ENCODE measurements around the gene TOP3A.

Gene TOP3A

DNA sequence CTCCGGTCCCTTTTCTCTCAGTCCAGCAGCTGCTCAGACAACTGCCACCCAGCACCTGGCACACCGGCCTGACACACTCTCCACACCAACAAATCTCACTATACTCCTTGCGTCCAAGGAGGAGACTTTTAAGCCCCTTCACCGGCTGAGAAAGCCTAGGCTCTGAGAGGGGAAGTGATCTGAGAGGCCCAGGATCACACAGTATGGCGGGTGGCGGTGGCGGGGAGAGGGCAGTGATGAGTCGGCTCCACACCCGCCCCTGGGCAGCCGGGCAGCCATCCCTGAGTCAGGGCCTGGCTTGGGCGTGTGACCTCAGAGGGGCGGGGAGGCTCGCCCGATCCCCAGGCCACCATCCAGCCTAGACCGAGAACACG is 56.8 kb downstream of the TOP3A start:
- Histone ChIP-seq H3K4me1 (ENCODE audit: control insufficient read depth, low read length) (peaks cover 34% of the 10 kb centered on the region), H3K79me2 (ENCODE audit: control insufficient read depth, low read length) (peaks cover 24% of the 10 kb centered on the region), H3K27ac (ENCODE audit: low read depth, low read length) (peak overlapping the region; percentile 31), H3K4me3 (ENCODE audit: low read length) (peak overlapping the region; percentile 92), H3K9me2 (replicated peaks; ENCODE audit: control insufficient read depth, low read length) (no peaks in the 10 kb centered on the region), H3K36me3 (ENCODE audit: control insufficient read depth, low read length) (peaks cover 38% of the 10 kb centered on the region), H3F3A (ENCODE audit: control insufficient read depth, insufficient read depth) (no peaks in the 10 kb centered on the region), H3K27me3 (ENCODE audit: control insufficient read depth, low read length) (no peaks in the 10 kb centered on the region), H3K4me2 (ENCODE audit: low read length) (peak overlapping the region; percentile 74), H3K9me3 (ENCODE audit: control insufficient read depth, insufficient read depth, low read length) (no peaks in the 10 kb centered on the region), H4K20me1 (ENCODE audit: control insufficient read depth, insufficient read depth, low read depth, low read length) (0 out of 2 replicates have a peak, but pooled peaks cover 7% of the 10 kb centered on the region)
- no peak for TF ChIP-seq EZH2phosphoT487 (IDR thresholded peaks at IDR 0.05; ENCODE audit: borderline replicate concordance, low read length)
- TF ChIP-seq, protein P1, sequence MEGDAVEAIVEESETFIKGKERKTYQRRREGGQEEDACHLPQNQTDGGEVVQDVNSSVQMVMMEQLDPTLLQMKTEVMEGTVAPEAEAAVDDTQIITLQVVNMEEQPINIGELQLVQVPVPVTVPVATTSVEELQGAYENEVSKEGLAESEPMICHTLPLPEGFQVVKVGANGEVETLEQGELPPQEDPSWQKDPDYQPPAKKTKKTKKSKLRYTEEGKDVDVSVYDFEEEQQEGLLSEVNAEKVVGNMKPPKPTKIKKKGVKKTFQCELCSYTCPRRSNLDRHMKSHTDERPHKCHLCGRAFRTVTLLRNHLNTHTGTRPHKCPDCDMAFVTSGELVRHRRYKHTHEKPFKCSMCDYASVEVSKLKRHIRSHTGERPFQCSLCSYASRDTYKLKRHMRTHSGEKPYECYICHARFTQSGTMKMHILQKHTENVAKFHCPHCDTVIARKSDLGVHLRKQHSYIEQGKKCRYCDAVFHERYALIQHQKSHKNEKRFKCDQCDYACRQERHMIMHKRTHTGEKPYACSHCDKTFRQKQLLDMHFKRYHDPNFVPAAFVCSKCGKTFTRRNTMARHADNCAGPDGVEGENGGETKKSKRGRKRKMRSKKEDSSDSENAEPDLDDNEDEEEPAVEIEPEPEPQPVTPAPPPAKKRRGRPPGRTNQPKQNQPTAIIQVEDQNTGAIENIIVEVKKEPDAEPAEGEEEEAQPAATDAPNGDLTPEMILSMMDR (IDR thresholded peaks at IDR 0.05; ENCODE audit: low read depth, low read length, poor library complexity, severe bottlenecking): no peak

DNA sequence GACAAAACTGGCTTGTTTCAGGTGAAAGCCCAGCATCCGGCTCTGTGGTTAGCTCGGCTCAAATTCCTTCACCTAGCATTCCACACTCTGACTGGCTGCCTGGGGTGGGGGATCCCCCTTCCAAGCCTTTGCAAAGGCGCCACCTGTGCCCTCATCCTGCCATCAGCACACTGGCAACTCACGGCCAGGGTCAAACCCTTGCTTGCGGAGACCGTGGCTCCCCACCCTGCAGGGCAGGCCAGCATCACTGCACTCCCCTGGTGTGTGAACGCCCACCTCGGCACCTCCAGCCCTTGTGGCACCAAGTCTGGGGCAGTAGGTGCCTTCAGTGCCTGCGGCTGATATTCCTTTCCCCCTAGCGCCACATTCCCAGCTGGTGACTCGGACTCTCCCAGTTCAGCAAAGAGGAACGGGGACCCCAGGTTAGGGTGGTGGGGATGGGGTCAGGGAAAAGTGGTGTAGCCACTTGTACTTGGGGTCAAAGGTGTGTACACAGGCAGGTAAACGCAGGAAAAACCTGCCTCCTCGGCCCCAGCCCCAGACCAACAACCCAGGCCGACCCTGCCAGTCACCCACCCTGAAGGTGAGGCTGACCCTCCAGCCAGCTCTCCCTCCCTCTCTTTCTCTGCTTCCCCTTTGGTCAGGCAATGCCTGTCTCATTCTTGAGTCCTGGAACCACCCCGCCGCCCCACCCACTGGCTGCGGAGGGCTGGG is 57.4 kb downstream of the TOP3A start:
- Histone ChIP-seq H3K36me3 (ENCODE audit: control insufficient read depth, low read length) (peaks cover 41% of the 10 kb centered on the region), H4K20me1 (ENCODE audit: control insufficient read depth, insufficient read depth, low read depth, low read length) (0 out of 2 replicates have a peak, but pooled peaks cover 7% of the 10 kb centered on the region), H3K27ac (ENCODE audit: low read depth, low read length) (no peak overlapping the region), H3K4me1 (ENCODE audit: control insufficient read depth, low read length) (peaks cover 34% of the 10 kb centered on the region), H3K79me2 (ENCODE audit: control insufficient read depth, low read length) (peaks cover 24% of the 10 kb centered on the region), H3K9me2 (replicated peaks; ENCODE audit: control insufficient read depth, low read length) (no peaks in the 10 kb centered on the region), H3K9me3 (ENCODE audit: control insufficient read depth, insufficient read depth, low read length) (no peaks in the 10 kb centered on the region), H3K4me3 (ENCODE audit: low read length) (peak overlapping the region; percentile 92), H3K27me3 (ENCODE audit: control insufficient read depth, low read length) (no peaks in the 10 kb centered on the region), H3F3A (ENCODE audit: control insufficient read depth, insufficient read depth) (no peaks in the 10 kb centered on the region), H3K4me2 (ENCODE audit: low read length) (peak overlapping the region; percentile 74)
- TF ChIP-seq, protein P1 (IDR thresholded peaks at IDR 0.05; ENCODE audit: low read depth, low read length, poor library complexity, severe bottlenecking): no peak
- no peak for TF ChIP-seq EZH2phosphoT487 (IDR thresholded peaks at IDR 0.05; ENCODE audit: borderline replicate concordance, low read length)

DNA sequence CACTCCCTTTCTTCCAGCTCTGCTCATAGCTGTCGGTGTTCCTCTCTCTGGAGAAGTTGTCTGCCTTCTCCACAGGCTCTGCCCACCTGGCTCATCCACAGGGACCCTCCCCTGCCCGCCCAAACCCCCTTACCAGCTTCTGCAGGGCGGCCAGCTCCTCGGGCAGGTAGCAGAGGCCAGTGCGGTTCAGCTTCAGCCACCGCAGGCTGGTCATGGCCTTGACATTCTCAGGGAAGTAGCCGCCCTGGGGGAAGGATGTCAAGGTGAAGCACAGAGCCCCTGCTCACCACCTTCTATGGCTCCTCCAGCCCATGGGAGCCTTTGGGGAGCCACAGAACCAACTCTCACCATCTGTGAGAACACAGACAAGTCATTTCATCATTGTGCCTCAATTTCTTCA is 58.0 kb downstream of the TOP3A start:
- Histone ChIP-seq H3K4me3 (ENCODE audit: low read length) (peak overlapping the region; percentile 92), H3K27me3 (ENCODE audit: control insufficient read depth, low read length) (no peaks in the 10 kb centered on the region), H3K79me2 (ENCODE audit: control insufficient read depth, low read length) (peaks cover 24% of the 10 kb centered on the region), H4K20me1 (ENCODE audit: control insufficient read depth, insufficient read depth, low read depth, low read length) (0 out of 2 replicates have a peak, but pooled peaks cover 7% of the 10 kb centered on the region), H3K9me3 (ENCODE audit: control insufficient read depth, insufficient read depth, low read length) (no peaks in the 10 kb centered on the region), H3F3A (ENCODE audit: control insufficient read depth, insufficient read depth) (no peaks in the 10 kb centered on the region), H3K36me3 (ENCODE audit: control insufficient read depth, low read length) (peaks cover 47% of the 10 kb centered on the region), H3K27ac (ENCODE audit: low read depth, low read length) (no peak overlapping the region), H3K4me1 (ENCODE audit: control insufficient read depth, low read length) (peaks cover 32% of the 10 kb centered on the region), H3K4me2 (ENCODE audit: low read length) (peak overlapping the region; percentile 74), H3K9me2 (replicated peaks; ENCODE audit: control insufficient read depth, low read length) (no peaks in the 10 kb centered on the region)
- no peak for TF ChIP-seq EZH2phosphoT487 (IDR thresholded peaks at IDR 0.05; ENCODE audit: borderline replicate concordance, low read length)
- TF ChIP-seq, protein P1 (IDR thresholded peaks at IDR 0.05; ENCODE audit: low read depth, low read length, poor library complexity, severe bottlenecking): no peak
